Karpas-422 (cell line): ENCODE results near the gene MAD1L1. TPM values are rescaled to one million over a fixed set of nuclear protein-coding genes. Genes with fewer than 3 reads are reported as not detected.
"Not testable (repeated sequence)": the region's sequence is repeated elsewhere in the genome, so short reads cannot be mapped to it uniquely, and the experiment has no call there.

Experiments
- DNase-seq: peaks from one replicate; pipeline ENCODE4 v3.0.0-alpha.2; 2015
- H2AFZ ChIP-seq: fragments of 200-600 bp; sonication (generic); 2 replicates; pipeline ENCODE4 v1.6.1; 2014; ENCODE audit warnings: antibody characterized with exemption, low read length, mixed read lengths
- H3K27ac ChIP-seq: fragments of 200-600 bp; sonication (generic); 2 replicates; pipeline ENCODE4 v1.5.1; 2014; ENCODE audit warnings: mild to moderate bottlenecking, low read length, moderate library complexity
- H3K27me3 ChIP-seq: fragments of 200-600 bp; sonication (generic); 2 replicates; pipeline ENCODE4 v1.6.1; 2014; ENCODE audit warnings: low read length, mixed read lengths
- H3K36me3 ChIP-seq: fragments of 200-600 bp; sonication (generic); 2 replicates; pipeline ENCODE4 v1.6.1; 2014; ENCODE audit warnings: low read length, mixed read lengths; ENCODE audit not compliant: insufficient read depth
- H3K4me1 ChIP-seq: fragments of 200-600 bp; sonication (generic); 2 replicates; pipeline ENCODE4 v1.6.1; 2014; ENCODE audit warnings: mild to moderate bottlenecking, low read length, mixed read lengths
- H3K4me2 ChIP-seq: fragments of 200-600 bp; sonication (generic); 2 replicates; pipeline ENCODE4 v1.6.1; 2014; ENCODE audit warnings: low read length, low read depth, mild to moderate bottlenecking; ENCODE audit not compliant: poor library complexity, severe bottlenecking
- H3K4me3 ChIP-seq: fragments of 200-600 bp; sonication (generic); 2 replicates; pipeline ENCODE4 v1.5.1; 2014; ENCODE audit warnings: mild to moderate bottlenecking, antibody characterized with exemption, low read length, mixed read lengths
- H3K79me2 ChIP-seq: fragments of 200-600 bp; sonication (generic); 2 replicates; pipeline ENCODE4 v1.6.1; 2014; ENCODE audit warnings: mild to moderate bottlenecking, low read length, mixed read lengths
- H3K9ac ChIP-seq: fragments of 200-600 bp; sonication (generic); 2 replicates; pipeline ENCODE4 v1.6.0; 2014; ENCODE audit warnings: low read length
- H3K9me2 ChIP-seq: fragments of 200-600 bp; sonication (generic), shearing (Covaris generic); replicated peaks from 2 replicates; pipeline ENCODE4 v1.6.0; 2014; ENCODE audit warnings: mild to moderate bottlenecking, low read length, moderate library complexity; ENCODE audit not compliant: insufficient read depth
- H3K9me3 ChIP-seq: fragments of 300-700, 200-600 bp; sonication (generic); 2 replicates; pipeline ENCODE4 v1.6.1; 2014; ENCODE audit warnings: low read length, mixed read lengths
- H4K20me1 ChIP-seq: fragments of 200-600 bp; sonication (generic); 2 replicates; pipeline ENCODE4 v1.6.1; 2014; ENCODE audit warnings: mild to moderate bottlenecking, antibody characterized with exemption, low read length, low read depth; ENCODE audit not compliant: insufficient read depth
- total RNA-seq: library from RNA; depleted of rRNA; stranded (reverse); fragments of >200 nt; shearing (Covaris generic); gene quantifications from 2 replicates; pipeline ENCODE4 v1.2.3, GENCODE V29; 2014; ENCODE audit warnings: low replicate concordance

The MAD1L1 gene
- total RNA-seq, 1 experiment from 2014 or later = 38.6 TPM

DNA sequence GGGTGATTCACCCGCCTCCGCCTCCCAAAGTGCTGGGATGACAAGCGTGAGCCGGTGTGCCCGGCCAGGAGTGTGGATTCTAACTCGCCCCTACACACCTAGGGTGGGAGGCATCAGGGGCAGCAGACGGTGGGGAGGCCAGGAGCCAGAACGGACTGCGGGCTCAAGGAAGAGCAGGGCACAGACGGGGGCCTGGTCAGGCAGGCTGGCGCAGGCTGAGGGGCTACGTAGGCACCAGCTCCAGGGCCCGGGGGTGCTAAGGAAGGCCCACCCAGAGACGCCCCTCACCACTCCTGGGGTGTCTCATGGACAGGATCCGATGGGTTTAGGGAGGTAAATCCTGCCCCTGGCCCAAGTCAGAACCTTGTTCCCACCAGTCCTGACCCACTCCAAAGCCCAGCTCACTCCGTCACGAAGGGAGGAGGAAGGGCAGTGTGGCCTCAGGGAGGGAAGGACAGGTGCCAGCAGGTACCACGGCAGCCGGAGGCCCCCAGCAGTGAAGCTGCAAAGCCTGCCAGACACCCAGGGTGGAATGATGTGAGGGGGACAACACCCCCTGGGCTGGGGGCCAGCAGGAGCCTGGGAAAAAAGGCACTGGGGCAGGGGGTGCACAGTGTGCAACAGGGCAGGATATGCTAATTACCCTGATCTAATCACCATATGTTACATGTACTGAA is 251.4 kb downstream of the MAD1L1 start:
- H4K20me1 ChIP-seq = no peaks in the 10 kb centered on the region
- H3K4me2 ChIP-seq = no peak overlapping the region
- no peaks in the 10 kb centered on the region for H3K4me1 ChIP-seq
- no peaks in the 10 kb centered on the region for H3K9me2 ChIP-seq
- no peak for DNase-seq
- no peak overlapping the region for H3K9ac ChIP-seq
- no peaks in the 10 kb centered on the region for H3K36me3 ChIP-seq
- H3K27me3 ChIP-seq = no peaks in the 10 kb centered on the region
- no peak overlapping the region for H3K4me3 ChIP-seq
- no peak overlapping the region for H3K27ac ChIP-seq
- no peaks in the 10 kb centered on the region for H3K79me2 ChIP-seq
- H2AFZ ChIP-seq = no peak overlapping the region
- H3K9me3 ChIP-seq = no peaks in the 10 kb centered on the region

DNA sequence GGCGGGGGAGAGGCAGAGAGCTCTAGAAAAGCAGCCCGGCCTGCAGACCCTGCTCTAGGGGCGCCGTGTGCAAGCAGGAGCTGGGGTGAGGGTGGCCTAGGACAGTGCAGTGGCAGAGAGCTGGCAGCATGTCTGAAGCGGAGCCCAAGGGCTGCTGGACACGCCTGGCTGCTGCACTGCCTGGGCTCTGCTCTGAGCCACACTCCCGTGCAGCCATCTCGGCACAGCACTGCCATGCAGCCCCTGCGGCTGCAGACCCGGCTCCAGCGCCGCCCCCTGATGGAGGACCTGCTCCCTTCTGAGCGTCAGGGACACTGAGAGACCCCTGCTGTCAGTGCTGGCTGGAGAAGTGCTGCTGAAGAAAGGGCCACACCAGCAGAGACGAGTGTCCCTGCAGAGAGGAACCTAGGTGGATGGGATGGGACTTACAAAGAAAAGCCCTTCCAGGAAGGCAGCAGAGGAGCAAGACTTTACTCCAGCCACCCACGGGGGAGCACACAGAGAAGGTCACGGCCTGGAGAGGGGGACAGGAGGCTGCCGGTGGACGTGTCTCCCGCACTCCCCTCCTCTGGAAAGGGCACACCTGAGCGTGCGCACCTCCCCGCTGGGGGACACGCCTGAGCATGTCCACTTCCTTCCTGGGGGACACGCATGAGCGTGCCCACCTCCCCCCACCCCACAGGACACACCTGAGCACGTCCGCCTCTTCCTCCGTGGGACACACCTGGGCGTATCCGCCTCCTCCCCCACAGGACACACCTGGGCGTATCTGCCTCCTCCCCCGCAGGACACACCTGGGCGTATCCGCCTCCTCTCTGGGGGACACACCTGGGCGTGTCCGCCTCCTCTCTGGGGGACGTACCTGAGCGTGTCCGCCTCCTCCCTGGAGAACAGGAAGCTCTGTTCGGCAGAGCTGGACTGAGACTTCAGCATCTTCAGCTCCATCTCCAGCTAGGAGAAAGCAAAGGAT is 252.9 kb downstream of the MAD1L1 start:
- no peak overlapping the region for H3K4me3 ChIP-seq
- no peak overlapping the region for H2AFZ ChIP-seq
- no peaks in the 10 kb centered on the region for H3K36me3 ChIP-seq
- H3K9me3 ChIP-seq = no peaks in the 10 kb centered on the region
- no peak overlapping the region for H3K27ac ChIP-seq
- DNase-seq = no peak
- H3K27me3 ChIP-seq = no peaks in the 10 kb centered on the region
- H3K9ac ChIP-seq = no peak overlapping the region
- no peaks in the 10 kb centered on the region for H3K4me1 ChIP-seq
- no peaks in the 10 kb centered on the region for H3K79me2 ChIP-seq
- no peaks in the 10 kb centered on the region for H4K20me1 ChIP-seq
- no peak overlapping the region for H3K4me2 ChIP-seq
- no peaks in the 10 kb centered on the region for H3K9me2 ChIP-seq

DNA sequence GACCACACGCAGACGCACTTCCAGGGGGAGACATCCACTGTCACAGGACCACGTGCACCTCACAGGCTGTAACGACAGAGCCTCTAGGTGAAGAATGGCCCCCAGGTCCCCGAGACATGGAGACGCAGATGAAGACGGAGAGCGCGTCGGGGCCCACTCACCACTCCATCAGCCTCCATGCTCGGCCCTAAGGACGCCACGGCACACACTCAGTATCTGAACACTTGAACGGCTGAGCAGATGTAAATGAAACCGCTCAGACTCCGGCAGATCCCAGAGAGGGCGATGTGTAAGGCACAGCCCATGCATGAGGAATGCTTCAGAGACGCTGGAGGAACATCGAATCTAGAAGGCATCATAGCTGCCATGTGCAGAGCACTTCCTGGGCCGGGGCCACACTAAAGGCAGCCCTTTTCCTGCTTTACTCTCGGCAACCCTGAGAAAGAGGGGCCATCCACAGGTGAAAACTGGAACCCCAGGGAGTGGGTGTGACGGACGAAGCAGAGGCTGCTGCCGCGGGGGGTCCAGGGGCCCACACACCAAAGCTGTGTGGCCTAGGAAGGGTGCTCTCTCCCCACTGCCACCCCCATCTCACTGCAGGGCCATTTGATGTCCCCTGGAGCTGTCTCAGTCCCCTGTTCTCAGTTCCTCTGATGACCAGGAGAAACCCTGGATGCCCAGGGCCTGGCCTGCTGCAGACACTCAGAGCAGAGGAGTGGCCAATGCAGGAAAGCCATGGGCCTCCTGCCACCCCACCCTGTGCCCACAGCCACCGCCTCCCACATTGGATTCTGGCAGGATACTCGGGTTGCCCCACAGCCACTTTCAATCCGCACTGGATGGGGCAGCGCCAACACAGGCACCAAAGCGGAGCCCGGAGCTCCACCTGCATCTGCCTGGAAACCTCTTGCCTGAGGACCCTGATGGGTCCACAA is 253.8 kb downstream of the MAD1L1 start:
- H3K9me2 ChIP-seq = no peaks in the 10 kb centered on the region
- no peak for DNase-seq
- no peaks in the 10 kb centered on the region for H3K79me2 ChIP-seq
- no peaks in the 10 kb centered on the region for H3K9me3 ChIP-seq
- H2AFZ ChIP-seq = no peak overlapping the region
- H3K4me2 ChIP-seq = no peak overlapping the region
- no peaks in the 10 kb centered on the region for H3K4me1 ChIP-seq
- no peaks in the 10 kb centered on the region for H3K36me3 ChIP-seq
- H3K9ac ChIP-seq = no peak overlapping the region
- H3K27ac ChIP-seq = no peak overlapping the region
- H3K27me3 ChIP-seq = no peaks in the 10 kb centered on the region
- H4K20me1 ChIP-seq = no peaks in the 10 kb centered on the region
- H3K4me3 ChIP-seq = no peak overlapping the region

DNA sequence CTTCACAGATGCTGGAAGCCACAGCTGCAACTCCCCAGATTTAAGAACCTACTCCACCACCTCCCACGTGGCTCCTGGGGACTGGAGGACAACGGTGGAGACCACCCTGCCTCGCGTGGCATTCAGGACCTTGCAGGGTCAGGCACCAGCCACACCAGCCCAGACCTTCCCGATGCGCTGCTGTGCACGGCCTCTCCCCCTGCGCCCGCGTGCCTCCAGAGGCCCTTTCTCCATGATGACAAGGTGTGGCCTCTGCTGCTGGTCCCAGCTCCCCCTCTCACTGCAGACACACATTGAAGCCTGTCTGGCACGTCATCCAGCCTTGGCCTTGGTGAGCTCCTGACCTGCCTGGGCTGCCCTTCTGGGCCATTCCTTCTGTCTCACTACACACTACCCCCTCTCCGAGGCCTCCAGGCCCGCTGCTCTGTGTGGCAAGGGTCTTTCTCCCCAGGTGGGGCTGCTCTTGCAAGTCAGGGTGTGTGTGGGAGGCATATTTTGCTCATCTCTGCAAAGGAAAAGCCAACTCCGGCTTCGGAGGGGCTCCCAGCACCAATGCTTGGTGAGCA is 254.8 kb downstream of the MAD1L1 start:
- no peaks in the 10 kb centered on the region for H3K9me3 ChIP-seq
- no peak overlapping the region for H2AFZ ChIP-seq
- H3K9me2 ChIP-seq = no peaks in the 10 kb centered on the region
- H3K27ac ChIP-seq = no peak overlapping the region
- no peak for DNase-seq
- no peaks in the 10 kb centered on the region for H3K36me3 ChIP-seq
- no peaks in the 10 kb centered on the region for H3K27me3 ChIP-seq
- H4K20me1 ChIP-seq = no peaks in the 10 kb centered on the region
- H3K4me1 ChIP-seq = no peaks in the 10 kb centered on the region
- no peak overlapping the region for H3K9ac ChIP-seq
- H3K79me2 ChIP-seq = no peaks in the 10 kb centered on the region
- H3K4me2 ChIP-seq = no peak overlapping the region
- H3K4me3 ChIP-seq = no peak overlapping the region

DNA sequence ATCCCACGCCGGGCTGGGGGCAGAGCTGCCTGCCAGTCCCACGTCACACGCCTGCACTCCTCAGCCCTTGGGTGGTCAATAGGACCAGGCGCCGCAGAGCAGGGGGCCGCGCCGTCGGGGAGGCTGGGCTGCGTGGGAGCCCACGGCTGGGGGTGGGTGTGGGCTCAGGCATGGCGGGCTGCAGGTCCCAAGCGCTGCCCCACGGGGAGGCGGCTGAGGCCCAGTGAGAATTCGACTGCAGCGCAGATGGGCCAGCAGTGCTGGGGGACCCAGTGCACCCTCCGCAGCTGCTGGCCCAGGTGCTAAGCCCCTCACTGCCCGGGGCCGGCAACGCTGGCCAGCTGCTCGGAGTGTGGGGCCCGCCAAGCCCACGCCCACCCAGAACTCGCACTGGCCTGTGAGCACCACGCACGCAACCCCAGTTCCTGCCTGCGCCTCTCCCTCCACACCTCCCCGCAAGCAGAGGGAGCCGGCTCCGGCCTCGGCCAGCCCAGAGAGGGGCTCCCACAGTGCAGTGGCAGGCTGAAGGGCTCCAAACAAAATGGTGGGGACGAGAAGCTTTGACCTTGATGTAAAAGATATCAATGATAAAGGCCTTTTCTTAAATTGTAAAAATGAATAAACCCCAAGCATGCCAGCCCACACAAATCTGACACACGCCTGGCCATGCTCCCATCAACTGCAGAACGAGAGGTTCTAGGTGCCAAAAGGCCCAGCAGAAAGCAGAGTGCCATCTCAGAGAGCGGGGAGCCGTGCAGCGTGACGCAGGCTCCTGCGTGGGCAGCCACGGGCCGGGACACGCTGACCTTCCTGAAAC is 255.5 kb downstream of the MAD1L1 start:
- H3K9me3 ChIP-seq = no peaks in the 10 kb centered on the region
- H3K4me2 ChIP-seq = no peak overlapping the region
- H3K36me3 ChIP-seq = no peaks in the 10 kb centered on the region
- H3K9ac ChIP-seq = no peak overlapping the region
- H3K4me1 ChIP-seq = no peaks in the 10 kb centered on the region
- H3K27ac ChIP-seq = no peak overlapping the region
- H3K4me3 ChIP-seq = no peak overlapping the region
- H3K27me3 ChIP-seq = no peaks in the 10 kb centered on the region
- no peak for DNase-seq
- no peaks in the 10 kb centered on the region for H4K20me1 ChIP-seq
- H3K79me2 ChIP-seq = no peaks in the 10 kb centered on the region
- H3K9me2 ChIP-seq = no peaks in the 10 kb centered on the region
- no peak overlapping the region for H2AFZ ChIP-seq

DNA sequence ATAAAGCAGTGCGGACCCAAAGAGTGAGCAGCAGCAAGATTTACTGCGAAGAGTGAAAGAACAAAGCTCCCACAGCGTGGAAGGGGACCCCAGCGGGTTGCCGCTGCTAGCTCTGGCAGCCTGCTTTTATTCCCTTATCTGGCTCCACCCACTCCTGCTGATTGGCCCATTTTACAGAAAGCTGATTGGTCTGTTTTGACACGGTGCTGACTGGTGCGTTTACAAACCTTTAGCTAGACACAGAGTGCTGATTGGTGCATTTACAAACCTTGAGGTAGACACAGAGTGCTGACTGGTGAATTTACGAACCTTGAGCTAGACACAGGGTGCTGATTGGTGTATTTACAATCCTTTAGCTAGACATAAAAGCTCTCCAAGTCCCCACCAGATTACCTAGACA is 256.2 kb downstream of the MAD1L1 start:
- not testable (repeated sequence) for H3K4me1 ChIP-seq, H3K27ac ChIP-seq
- peak; percentile 45 for DNase-seq

DNA sequence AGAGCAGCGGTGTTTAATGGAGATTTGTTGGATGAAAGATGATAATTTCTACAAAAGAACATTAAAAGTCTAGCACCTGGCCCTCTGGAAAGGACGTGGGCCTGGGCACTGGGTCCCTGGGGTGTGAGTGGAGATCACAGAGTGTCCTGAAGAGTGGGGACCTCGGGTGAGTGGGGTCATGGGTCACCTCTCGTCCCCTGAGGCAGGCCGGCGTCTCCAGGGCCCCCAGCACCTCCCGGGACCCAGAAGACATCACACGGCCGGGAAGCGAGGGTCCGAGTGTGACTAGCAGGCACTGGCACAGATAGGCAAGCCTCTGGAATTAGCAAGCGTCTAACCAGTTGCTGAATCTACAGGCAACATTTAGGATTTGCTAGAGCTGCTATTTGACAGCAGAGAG is 257.2 kb downstream of the MAD1L1 start:
- Histone ChIP-seq H3K27me3 (no peaks in the 10 kb centered on the region), H3K4me1 (no peaks in the 10 kb centered on the region), H3K9me3 (no peaks in the 10 kb centered on the region), H3K9ac (no peak overlapping the region), H3K27ac (no peak overlapping the region), H3K4me2 (no peak overlapping the region), H3K9me2 (no peaks in the 10 kb centered on the region), H3K4me3 (no peak overlapping the region), H2AFZ (no peak overlapping the region), H4K20me1 (no peaks in the 10 kb centered on the region), H3K36me3 (no peaks in the 10 kb centered on the region), H3K79me2 (no peaks in the 10 kb centered on the region)
- no peak for DNase-seq

More for the DNA sequence above, 256.2 kb downstream of the MAD1L1 start:
- H3K4me3 ChIP-seq, H2AFZ ChIP-seq, H3K9me2 ChIP-seq, H3K27me3 ChIP-seq, H3K9me3 ChIP-seq, H3K9ac ChIP-seq, H3K79me2 ChIP-seq, H3K4me2 ChIP-seq, H3K36me3 ChIP-seq, H4K20me1 ChIP-seq: not testable (repeated sequence)
